GM21528 (cell line): ENCODE data around the gene SENP6.
"Not testable (repeated sequence)": the region's sequence is repeated elsewhere in the genome, so short reads cannot be mapped to it uniquely, and the experiment has no call there.

ENCODE experiments used
- ATAC-seq: cut with Tn5 transposase; IDR thresholded peaks from one replicate; pipeline ENCODE4 v1.9.1; 2021; ENCODE audit warnings: mild to moderate bottlenecking, moderate library complexity; ENCODE audit not compliant: unreplicated experiment, low FRiP score

SENP6 gene

GRCh38 chr6:75608956-75609533 is 7.4 kb downstream of the SENP6 start:
- ATAC-seq = no peak

GRCh38 chr6:75609639-75610590 is 8.2 kb downstream of the SENP6 start:
- no peak for ATAC-seq

- ATAC-seq = no peak
Measured at GRCh38 chr6:75611011-75611701, 9.5 kb downstream of the SENP6 start.

DNA sequence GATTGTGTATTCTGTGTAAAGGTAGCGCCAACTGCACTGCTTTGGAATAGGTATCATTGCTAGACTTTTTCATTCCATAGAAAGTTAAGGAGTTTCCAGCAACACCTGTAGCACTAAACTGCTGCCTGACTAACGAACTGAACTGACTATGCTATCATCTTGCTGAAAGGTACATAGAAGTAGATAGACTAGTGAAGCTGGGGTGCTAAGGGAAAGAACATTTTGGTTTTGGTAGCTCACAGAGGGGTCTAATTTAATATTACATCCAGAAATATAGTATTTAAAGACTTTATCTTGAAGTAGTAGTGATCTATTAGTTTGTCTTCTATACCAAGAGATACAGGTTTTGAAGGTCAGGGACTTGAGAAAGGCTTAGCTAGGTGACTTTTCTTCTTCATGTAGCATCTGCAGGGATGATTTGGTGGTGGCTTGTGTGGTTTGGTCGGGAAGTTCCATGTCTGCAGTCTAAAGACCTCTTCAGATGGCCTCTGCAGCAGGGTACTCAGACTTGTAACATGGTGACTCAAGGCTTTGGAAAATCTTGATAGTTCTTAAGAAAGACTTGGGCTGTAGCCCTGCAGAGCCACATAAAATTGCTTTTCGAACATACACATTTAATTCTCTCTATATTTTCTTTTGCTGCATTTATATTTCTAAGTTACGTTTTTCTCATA is 10.2 kb downstream of the SENP6 start:
- no peak for ATAC-seq

DNA sequence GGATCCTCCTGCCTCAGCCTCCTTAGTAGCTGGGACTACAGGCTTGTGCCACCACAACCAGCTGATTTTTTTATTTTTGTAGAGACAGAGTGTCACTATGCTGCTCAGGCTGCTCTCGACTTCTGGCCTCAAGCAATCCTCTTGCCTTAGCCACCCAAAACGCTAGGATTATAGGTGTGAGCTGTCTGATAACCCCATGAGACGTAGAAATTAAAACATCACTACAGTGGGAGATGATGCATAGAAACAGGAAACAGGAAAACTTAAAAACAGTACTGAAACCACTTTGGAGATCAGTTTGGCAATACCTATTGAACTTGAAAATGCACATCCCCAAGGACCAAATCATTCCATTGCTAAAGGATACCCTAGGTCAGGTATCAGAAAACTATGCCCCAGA is 10.8 kb downstream of the SENP6 start:
- no peak for ATAC-seq

GRCh38 chr6:75613056-75613501 is 11.4 kb downstream of the SENP6 start:
- ATAC-seq = no peak

DNA sequence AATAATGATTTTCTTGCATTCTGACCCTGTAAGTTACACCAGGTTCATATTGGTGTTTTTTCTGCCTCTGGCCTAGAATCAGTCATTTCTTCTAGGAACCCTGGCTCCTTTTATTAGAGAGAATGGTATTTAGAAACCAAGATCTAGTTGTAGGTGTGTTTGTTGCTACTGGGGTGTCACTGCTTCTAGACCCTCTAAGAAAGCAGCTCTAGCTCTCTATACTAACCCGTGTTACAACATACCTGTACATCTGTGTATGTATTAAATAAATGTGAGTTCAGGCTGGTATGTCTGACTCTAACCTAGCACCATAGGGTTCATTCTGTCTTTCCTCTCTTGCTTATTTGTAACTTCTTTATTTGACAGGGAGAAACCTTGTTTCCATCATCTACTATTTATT is 16.8 kb downstream of the SENP6 start:
- ATAC-seq = no peak

- no peak for ATAC-seq
Measured at GRCh38 chr6:75619230-75619899, 17.7 kb downstream of the SENP6 start.

DNA sequence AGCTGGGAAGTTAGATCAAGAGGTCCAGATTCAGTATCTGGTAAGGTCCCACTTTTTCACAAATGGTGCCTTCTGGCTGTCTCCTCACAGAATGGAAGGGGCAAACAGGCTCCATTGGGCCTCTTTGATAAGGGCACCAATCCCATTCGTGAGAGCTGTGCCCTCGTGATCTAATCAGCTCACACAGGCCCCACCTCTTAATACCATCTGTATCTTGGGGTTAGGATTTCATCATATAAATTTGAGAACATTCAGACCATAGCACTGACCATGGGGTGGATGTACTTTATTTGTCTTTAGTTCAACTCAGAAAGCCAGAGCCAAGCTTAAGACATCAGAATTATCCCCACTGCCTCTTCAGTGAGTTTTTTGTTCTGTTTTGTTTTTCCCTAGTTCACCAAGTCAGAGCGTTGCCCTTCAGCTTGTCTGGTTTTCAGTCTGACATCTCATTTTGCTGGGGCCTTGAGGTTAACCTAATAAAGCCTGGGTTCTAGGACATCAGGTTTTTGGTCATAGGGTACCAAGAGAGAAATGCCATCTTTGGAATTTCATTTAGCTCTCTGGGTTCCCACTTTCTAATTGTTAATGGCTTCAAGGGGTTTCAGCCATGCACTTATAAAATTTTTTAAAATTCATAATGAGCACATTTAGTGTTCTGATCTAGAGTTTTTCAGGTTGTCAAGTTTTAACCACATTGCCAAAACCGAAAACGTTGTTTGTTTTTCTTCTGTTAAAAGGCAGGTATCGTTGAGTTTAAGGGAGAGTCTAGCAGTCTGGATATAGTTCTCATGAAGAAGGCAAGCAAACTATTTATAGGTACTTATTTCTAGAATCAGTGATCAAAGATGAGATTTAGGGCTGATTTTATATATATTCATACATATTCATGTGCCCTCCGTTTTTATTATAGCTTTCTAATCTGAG is 19.0 kb downstream of the SENP6 start:
- no peak for ATAC-seq

DNA sequence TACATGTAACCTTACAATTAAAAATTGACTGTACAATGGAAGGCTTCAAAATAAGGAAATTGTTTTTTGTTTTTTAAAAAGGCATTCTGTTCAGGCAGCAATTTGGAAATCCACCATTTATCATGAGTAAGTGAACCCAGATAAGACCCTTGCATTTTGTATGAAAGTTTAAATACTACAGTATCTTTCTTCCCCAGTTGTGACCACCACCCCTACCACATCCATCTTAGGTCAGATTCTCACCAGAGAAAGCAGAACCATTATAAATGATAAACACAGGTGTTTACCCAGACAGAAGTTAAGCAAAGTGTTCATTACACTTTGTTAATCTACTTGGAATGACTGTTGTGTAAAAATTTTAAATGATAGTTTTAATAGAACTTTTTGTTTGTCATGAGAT is 20.2 kb downstream of the SENP6 start:
- ATAC-seq = no peak

DNA sequence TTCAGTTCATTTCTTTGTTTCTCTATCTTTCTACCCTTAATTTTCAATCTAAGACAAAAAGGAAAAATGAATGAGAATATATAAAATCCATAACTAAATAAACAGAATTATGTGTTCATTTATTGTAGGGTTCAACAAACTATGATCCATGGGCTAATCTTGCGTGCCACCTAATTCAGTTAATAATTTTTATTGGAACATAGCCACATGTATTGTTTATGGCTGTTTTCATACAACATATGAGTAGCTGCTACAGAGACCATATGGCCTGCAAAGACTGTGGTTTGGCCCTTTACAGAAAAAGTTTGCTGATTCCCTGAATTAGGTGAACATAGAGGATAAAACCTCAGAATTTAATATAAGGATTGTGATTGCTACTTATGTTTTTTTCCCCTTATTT is 21.8 kb downstream of the SENP6 start:
- ATAC-seq = no peak

DNA sequence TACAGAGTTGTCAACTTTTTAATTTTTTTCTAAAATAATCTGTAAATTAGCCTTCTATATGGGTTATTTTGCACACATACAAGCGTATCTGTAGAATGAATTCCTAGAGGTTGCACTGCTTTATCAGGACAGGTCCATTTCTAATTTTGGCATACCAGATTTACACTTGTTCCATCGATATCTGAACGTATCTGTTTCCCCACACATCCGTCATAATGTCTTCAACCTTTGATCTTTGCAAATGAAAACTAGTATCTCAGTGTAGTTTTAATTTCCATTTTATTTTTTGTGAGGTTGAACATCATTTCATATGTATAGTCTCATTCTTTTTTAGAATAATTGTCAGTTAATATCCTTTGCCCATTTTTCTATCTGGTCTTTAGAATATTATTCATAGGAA is 22.7 kb downstream of the SENP6 start:
- ATAC-seq = no peak

- ATAC-seq = no peak
Measured at GRCh38 chr6:75624988-75625387, 23.3 kb downstream of the SENP6 start.

- ATAC-seq = no peak
Measured at GRCh38 chr6:75626561-75626960, 24.9 kb downstream of the SENP6 start.

GRCh38 chr6:75627708-75628107 is 26.0 kb downstream of the SENP6 start:
- not testable (repeated sequence) for ATAC-seq

DNA sequence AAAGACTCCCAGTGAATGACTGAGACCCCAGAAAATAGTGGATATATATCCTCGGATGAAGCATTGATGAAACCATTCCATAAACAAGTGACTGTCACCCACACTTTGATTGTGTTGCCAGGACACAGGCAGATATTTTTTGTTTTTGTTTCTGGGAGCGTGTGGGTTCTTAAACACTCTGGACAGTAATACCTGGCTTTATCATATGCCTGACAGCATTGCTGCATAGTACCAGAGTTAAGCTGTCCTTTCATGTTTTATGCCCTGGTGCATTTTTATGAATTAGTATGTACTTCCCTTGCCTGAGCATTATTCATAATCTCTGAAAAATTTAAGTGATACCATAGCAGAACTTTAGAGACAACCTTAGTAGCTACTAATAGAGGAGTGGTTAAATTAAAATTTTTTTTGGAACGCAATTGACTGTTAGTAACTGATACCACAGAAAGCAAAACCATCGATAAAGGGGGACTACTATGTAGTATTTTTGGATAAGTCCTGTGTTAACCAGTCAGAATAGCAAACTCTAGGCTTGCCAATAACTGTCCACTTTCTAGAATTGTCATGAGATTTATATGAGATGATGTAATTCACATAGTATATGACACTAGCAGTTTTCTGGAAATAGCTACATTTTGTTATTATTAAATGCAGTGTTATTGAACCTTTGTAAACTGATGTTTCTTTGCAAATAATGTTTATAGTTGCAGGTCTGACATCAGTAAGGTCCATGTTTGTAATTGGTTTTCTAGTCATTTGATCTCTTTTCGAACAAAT is 30.4 kb downstream of the SENP6 start:
- no peak for ATAC-seq

DNA sequence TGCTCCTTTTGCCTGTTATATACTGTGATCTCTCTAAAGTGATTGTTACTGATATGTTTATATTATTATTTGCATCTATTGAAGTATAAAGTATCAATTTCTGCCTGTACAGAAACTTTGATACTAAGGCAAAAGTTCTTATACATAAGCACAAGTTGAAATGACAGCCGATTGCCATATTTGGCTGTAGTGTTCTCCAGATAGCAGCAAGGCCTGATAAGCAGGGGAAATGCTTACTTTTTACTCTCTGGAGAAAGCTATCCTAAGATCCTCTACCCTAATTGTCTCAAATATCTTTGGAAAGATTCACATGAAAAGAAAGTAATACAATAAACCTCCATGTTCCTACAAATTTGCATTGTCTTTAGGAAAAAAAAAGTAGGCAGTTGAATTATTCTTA is 31.4 kb downstream of the SENP6 start:
- no peak for ATAC-seq

DNA sequence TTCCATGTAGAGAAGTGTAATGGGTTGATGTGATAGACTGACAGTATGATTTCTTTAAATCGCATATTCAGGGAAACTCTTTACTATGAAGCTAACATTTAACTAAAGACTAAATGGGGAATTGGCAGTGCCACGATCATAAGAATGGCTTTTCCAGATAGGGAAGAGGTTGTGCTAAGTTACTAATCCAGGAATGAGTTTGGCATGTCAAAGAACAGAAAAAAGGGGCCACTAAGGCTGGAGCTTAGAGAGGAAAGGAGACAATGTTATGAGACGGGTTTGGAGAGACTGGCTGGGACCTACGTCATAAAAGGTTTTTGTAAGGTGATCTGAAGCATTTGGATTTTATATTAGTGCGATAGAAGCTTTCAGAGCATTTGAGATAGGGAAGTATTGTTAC is 40.6 kb downstream of the SENP6 start:
- ATAC-seq = no peak
